H1 (cell line): ENCODE data around the gene FBP1. TPM values are rescaled to one million over a fixed set of nuclear protein-coding genes. Genes with fewer than 3 reads are reported as not detected.

Source experiments
- KDM1A ChIP-seq: fragments of 200-600, 300-600 bp; sonication (generic); IDR thresholded peaks from 2 replicates; pipeline ENCODE4 v1.7.1; 2016; ENCODE audit warnings: mild to moderate bottlenecking, low read length, borderline replicate concordance
- POLR2AphosphoS5 ChIP-seq: IDR thresholded peaks from 2 replicates; pipeline ENCODE4 v1.6.1; 2011; ENCODE audit warnings: low read depth, low read length
- TCF12 ChIP-seq: IDR thresholded peaks from 2 replicates; pipeline ENCODE4 v1.6.1; 2011; ENCODE audit warnings: low read depth, mild to moderate bottlenecking, low read length
- YY1 ChIP-seq: IDR thresholded peaks from 2 replicates; pipeline ENCODE4 v1.6.1; 2011; ENCODE audit warnings: low read depth, mild to moderate bottlenecking, low read length
- ZNF274 ChIP-seq: IDR thresholded peaks from 2 replicates; pipeline ENCODE4 v1.7.0; 2012; ENCODE audit warnings: low read length, borderline replicate concordance; ENCODE audit errors: extremely low read depth
- polyA plus RNA-seq, 7 experiments: library from polyadenylated mRNA; depleted of rRNA in 3 of 7; stranded (reverse) in 5 of 7; unstranded in 2 of 7; fragments of >200 nt in 5 of 7; fragments of 200-250 nt in 2 of 7; gene quantifications; 1 replicate in 5 of 7; 2 replicates in 1 of 7; 4 replicates in 1 of 7; pipeline versions ENCODE4 v1.2.1 to v1.2.3, GENCODE V29; 2011 to 2013; ENCODE audit warnings: missing spikeins in 2 of 7, mixed read lengths in 2 of 7
- total RNA-seq: library from RNA; stranded (reverse); fragmentation: NEBNext Ultra II Directional; extraction: Animal tissue kit (Norgen Biotek cat#: 25700); gene quantifications from 2 replicates; pipeline ENCODE4 v1.2.1, GENCODE V29; 2021
- TF ChIP-seq, protein P1 (sequence below), 3 experiments: IDR thresholded peaks; 1 replicate in 2 of 3; 2 replicates in 1 of 3; pipeline versions ENCODE4 v1.5.1 to v1.6.1; 2011; ENCODE audit warnings: low read length in 3 of 3, mild to moderate bottlenecking in 3 of 3, inconsistent platforms in 2 of 3, low read depth in 1 of 3, moderate library complexity in 1 of 3; ENCODE audit not compliant: insufficient read depth in 1 of 3; ENCODE audit errors: control extremely low read depth in 1 of 3

The FBP1 gene
- total and polyA plus RNA-seq, 2 of the 8 experiments (the other 6 are each of a cell fraction or from before 2014, with no cell fraction given) = 1.0 to 4.1 TPM

DNA sequence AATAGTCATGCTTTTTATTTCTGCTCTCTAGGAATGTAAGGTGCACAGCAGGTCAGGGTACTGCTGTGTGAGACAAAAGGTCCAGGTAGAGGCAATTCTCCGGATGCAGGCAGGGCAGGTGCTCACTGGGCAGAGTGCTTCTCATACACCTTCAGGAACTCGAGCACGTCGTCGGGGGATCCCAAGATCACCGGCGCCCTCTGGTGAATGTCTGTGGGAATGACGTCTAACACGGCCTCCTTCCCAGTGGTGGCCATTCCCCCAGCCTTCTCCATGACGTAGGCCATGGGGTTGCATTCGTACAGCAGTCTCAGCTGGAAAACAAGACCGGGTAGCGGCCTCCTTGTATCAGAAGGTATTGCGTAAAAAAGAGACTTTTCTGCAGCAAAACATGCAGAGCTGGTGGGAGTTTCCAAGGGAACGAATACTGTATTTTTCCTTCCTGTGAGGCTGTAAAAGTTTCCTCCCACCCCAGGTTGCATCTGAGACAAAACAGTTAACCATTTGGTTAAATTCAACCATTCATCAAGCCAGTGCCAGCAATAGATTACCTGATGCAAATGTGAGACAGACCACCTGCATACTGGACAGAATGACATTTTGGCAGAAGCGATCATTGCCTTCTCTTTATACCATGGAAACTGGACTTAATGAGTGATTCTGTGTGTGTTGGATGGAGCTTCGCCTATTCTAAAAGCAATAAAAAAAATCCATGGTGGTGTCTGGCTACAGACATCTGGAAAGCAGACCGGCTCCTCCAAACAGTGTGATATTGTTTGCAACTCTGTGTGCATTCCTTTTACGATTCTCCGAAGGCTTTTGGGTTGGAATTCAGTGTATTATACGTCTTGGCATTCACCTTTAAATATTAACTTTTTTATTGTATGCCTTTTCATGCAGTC is 35.8 kb downstream of the FBP1 start (continued):
- TF ChIP-seq ZNF274 (no peak), POLR2AphosphoS5 (no peak), TCF12 (peak; percentile 57; the same call in 1 of the 2 replicates), YY1 (peak; percentile 72; the same call in 1 of the 2 replicates), KDM1A (no peak)
- TF ChIP-seq, protein P1, sequence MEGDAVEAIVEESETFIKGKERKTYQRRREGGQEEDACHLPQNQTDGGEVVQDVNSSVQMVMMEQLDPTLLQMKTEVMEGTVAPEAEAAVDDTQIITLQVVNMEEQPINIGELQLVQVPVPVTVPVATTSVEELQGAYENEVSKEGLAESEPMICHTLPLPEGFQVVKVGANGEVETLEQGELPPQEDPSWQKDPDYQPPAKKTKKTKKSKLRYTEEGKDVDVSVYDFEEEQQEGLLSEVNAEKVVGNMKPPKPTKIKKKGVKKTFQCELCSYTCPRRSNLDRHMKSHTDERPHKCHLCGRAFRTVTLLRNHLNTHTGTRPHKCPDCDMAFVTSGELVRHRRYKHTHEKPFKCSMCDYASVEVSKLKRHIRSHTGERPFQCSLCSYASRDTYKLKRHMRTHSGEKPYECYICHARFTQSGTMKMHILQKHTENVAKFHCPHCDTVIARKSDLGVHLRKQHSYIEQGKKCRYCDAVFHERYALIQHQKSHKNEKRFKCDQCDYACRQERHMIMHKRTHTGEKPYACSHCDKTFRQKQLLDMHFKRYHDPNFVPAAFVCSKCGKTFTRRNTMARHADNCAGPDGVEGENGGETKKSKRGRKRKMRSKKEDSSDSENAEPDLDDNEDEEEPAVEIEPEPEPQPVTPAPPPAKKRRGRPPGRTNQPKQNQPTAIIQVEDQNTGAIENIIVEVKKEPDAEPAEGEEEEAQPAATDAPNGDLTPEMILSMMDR (IDR thresholded peaks at IDR 0.05; ENCODE audit: control extremely low read depth in 1 of 3, insufficient read depth in 1 of 3, low read depth in 1 of 3, low read length in 3 of 3) = peak; percentile 84 to 92 (median 84)
